ENCODE data around the gene MPC1. TPM values are rescaled to one million over a fixed set of nuclear protein-coding genes. Genes with fewer than 3 reads are reported as not detected.
"Not testable (repeated sequence)": the region's sequence is repeated elsewhere in the genome, so short reads cannot be mapped to it uniquely, and the experiment has no call there.

Gene MPC1
- total and polyA plus RNA-seq, 4 experiments from 2014 or later, result 33.1 to 85.0 (median 46.0) TPM

- ChIA-PET CTCF (ENCODE audit: partially characterized antibody) (interaction anchor here (0.8 to 3.1 kb wide), 3 partner anchors 8 to 79 kb away, joined by 3 to 10 read pairs (median 7); no protein-coding TSS in a partner anchor), POLR2A (ENCODE audit: partially characterized antibody) (interaction anchor here (1.2 kb wide), 1 partner anchor 19 kb away, joined by 3 read pairs; no protein-coding TSS in a partner anchor)
- H3K9me3 ChIP-seq (ENCODE audit: control insufficient read depth in 1 of 2, low read length in 2 of 2); H3K4me3 Mint-ChIP-seq; H3K27ac Mint-ChIP-seq; H3K4me1 ChIP-seq (ENCODE audit: insufficient read depth, low read length); H3K36me3 Mint-ChIP-seq; H3K9me3 Mint-ChIP-seq; H3K4me1 Mint-ChIP-seq; H3K27me3 Mint-ChIP-seq; H3K36me3 ChIP-seq (ENCODE audit: insufficient read depth, low read length); H3K4me3 ChIP-seq (ENCODE audit: low read length in 2 of 2); intact Hi-C loops (cut with micrococcal nuclease); DNase-seq; H3K27me3 ChIP-seq (ENCODE audit: insufficient read depth, low read length); H3K27ac ChIP-seq (ENCODE audit: low read depth, low read length): not testable (repeated sequence)
Observed at GRCh38 chr6:166392755-166393534, 10.2 kb upstream of the MPC1 start.

GRCh38 chr6:166389119-166389518, 6.4 kb upstream of the MPC1 start:
- H3K27me3 ChIP-seq (ENCODE audit: insufficient read depth, low read length), result no peaks in the 10 kb centered on the region
- H3K4me3 ChIP-seq (ENCODE audit: low read length in 2 of 2), result no peak overlapping the region
- H3K9me3 Mint-ChIP-seq, result no peaks in the 10 kb centered on the region
- no peaks in the 10 kb centered on the region for H3K36me3 Mint-ChIP-seq
- no peak for DNase-seq
- no peaks in the 10 kb centered on the region for H3K9me3 ChIP-seq (ENCODE audit: control insufficient read depth in 1 of 2, low read length in 2 of 2)
- H3K4me1 ChIP-seq (ENCODE audit: insufficient read depth, low read length), result no peaks in the 10 kb centered on the region
- no peak overlapping the region for H3K4me3 Mint-ChIP-seq
- H3K27me3 Mint-ChIP-seq, result peaks cover 0 to 3% of the 10 kb centered on the region in 2 donors
- no peaks in the 10 kb centered on the region for H3K36me3 ChIP-seq (ENCODE audit: insufficient read depth, low read length)
- no peak overlapping the region for H3K27ac ChIP-seq (ENCODE audit: low read depth, low read length)
- H3K4me1 Mint-ChIP-seq, result peaks cover 0 to 5% (median 1%) of the 10 kb centered on the region in 4 donors
- CTCF ChIA-PET (ENCODE audit: partially characterized antibody), result interaction anchor here (1.3 to 2.1 kb wide), 4 partner anchors 8 to 99 kb away, joined by 3 to 9 read pairs (median 4); no protein-coding TSS in a partner anchor
- no peak overlapping the region for H3K27ac Mint-ChIP-seq
- POLR2A ChIA-PET (ENCODE audit: partially characterized antibody), result no interaction called here
- intact Hi-C loops (cut with micrococcal nuclease), result loop anchor here (10.0 kb wide), 1 partner anchor 214 kb away; no protein-coding TSS in a partner anchor

- Mint-ChIP-seq H3K9me3 (no peaks in the 10 kb centered on the region), H3K27ac (no peak overlapping the region), H3K27me3 (peaks cover 0 to 3% of the 10 kb centered on the region in 2 donors), H3K4me1 (peaks cover 0 to 6% (median 2%) of the 10 kb centered on the region in 4 donors), H3K4me3 (no peak overlapping the region), H3K36me3 (no peaks in the 10 kb centered on the region)
- Histone ChIP-seq H3K36me3 (ENCODE audit: insufficient read depth, low read length) (no peaks in the 10 kb centered on the region), H3K27me3 (ENCODE audit: insufficient read depth, low read length) (no peaks in the 10 kb centered on the region), H3K9me3 (ENCODE audit: control insufficient read depth in 1 of 2, low read length in 2 of 2) (no peaks in the 10 kb centered on the region), H3K4me3 (ENCODE audit: low read length in 2 of 2) (no peak overlapping the region), H3K4me1 (ENCODE audit: insufficient read depth, low read length) (no peaks in the 10 kb centered on the region), H3K27ac (ENCODE audit: low read depth, low read length) (no peak overlapping the region)
- ChIA-PET CTCF (ENCODE audit: partially characterized antibody) (interaction anchor here (0.7 to 2.1 kb wide), 5 partner anchors 10 to 100 kb away, joined by 3 to 9 read pairs (median 4); no protein-coding TSS in a partner anchor), POLR2A (ENCODE audit: partially characterized antibody) (no interaction called here)
- DNase-seq, result no peak
- intact Hi-C loops (cut with micrococcal nuclease), result loop anchor here (10.0 kb wide), 1 partner anchor 214 kb away; no protein-coding TSS in a partner anchor
Observed at GRCh38 chr6:166388290-166389004, 5.7 kb upstream of the MPC1 start.

GRCh38 chr6:166387642-166388289, 5.0 kb upstream of the MPC1 start:
- Mint-ChIP-seq H3K36me3 (no peaks in the 10 kb centered on the region), H3K9me3 (no peaks in the 10 kb centered on the region), H3K27ac (no peak overlapping the region), H3K27me3 (peaks cover 0 to 3% of the 10 kb centered on the region in 2 donors), H3K4me1 (peaks cover 0 to 6% (median 2%) of the 10 kb centered on the region in 4 donors), H3K4me3 (no peak overlapping the region)
- H3K4me1 ChIP-seq (ENCODE audit: insufficient read depth, low read length), result no peaks in the 10 kb centered on the region
- intact Hi-C loops (cut with micrococcal nuclease), result loop anchor here (10.0 kb wide), 1 partner anchor 213 kb away; no protein-coding TSS in a partner anchor
- no peak overlapping the region for H3K4me3 ChIP-seq (ENCODE audit: low read length in 2 of 2)
- H3K9me3 ChIP-seq (ENCODE audit: control insufficient read depth in 1 of 2, low read length in 2 of 2), result no peaks in the 10 kb centered on the region
- CTCF ChIA-PET (ENCODE audit: partially characterized antibody), result interaction anchor here (0.7 to 2.1 kb wide), 6 partner anchors 10 to 101 kb away, joined by 3 to 9 read pairs (median 4); no protein-coding TSS in a partner anchor
- POLR2A ChIA-PET (ENCODE audit: partially characterized antibody), result no interaction called here
- H3K36me3 ChIP-seq (ENCODE audit: insufficient read depth, low read length), result no peaks in the 10 kb centered on the region
- no peak for DNase-seq
- no peaks in the 10 kb centered on the region for H3K27me3 ChIP-seq (ENCODE audit: insufficient read depth, low read length)
- no peak overlapping the region for H3K27ac ChIP-seq (ENCODE audit: low read depth, low read length)

GRCh38 chr6:166387098-166387497, 4.4 kb upstream of the MPC1 start:
- H3K4me1 ChIP-seq (ENCODE audit: insufficient read depth, low read length); H3K4me3 ChIP-seq (ENCODE audit: low read length in 2 of 2); H3K9me3 ChIP-seq (ENCODE audit: control insufficient read depth in 1 of 2, low read length in 2 of 2); POLR2A ChIA-PET (ENCODE audit: partially characterized antibody); H3K36me3 Mint-ChIP-seq; H3K27me3 Mint-ChIP-seq; DNase-seq; H3K27me3 ChIP-seq (ENCODE audit: insufficient read depth, low read length); H3K36me3 ChIP-seq (ENCODE audit: insufficient read depth, low read length); H3K9me3 Mint-ChIP-seq; H3K27ac ChIP-seq (ENCODE audit: low read depth, low read length); H3K27ac Mint-ChIP-seq; H3K4me3 Mint-ChIP-seq; H3K4me1 Mint-ChIP-seq: not testable (repeated sequence)
- CTCF ChIA-PET (ENCODE audit: partially characterized antibody), result interaction anchor here (1.0 to 2.3 kb wide), 3 partner anchors 9 to 74 kb away, joined by 5 to 21 read pairs (median 6); no protein-coding TSS in a partner anchor
- intact Hi-C loops (cut with micrococcal nuclease), result loop anchor here (10.0 kb wide), 1 partner anchor 212 kb away; no protein-coding TSS in a partner anchor

GRCh38 chr6:166386111-166386510, 3.4 kb upstream of the MPC1 start:
- Histone ChIP-seq H3K27me3 (ENCODE audit: insufficient read depth, low read length) (no peaks in the 10 kb centered on the region), H3K36me3 (ENCODE audit: insufficient read depth, low read length) (no peaks in the 10 kb centered on the region), H3K4me3 (ENCODE audit: low read length in 2 of 2) (no peak overlapping the region), H3K4me1 (ENCODE audit: insufficient read depth, low read length) (peaks cover 5% of the 10 kb centered on the region), H3K9me3 (ENCODE audit: control insufficient read depth in 1 of 2, low read length in 2 of 2) (no peaks in the 10 kb centered on the region), H3K27ac (ENCODE audit: low read depth, low read length) (no peak overlapping the region)
- intact Hi-C loops (cut with micrococcal nuclease), result loop anchor here (10.0 kb wide), 1 partner anchor 211 kb away; no protein-coding TSS in a partner anchor
- Mint-ChIP-seq H3K9me3 (no peaks in the 10 kb centered on the region), H3K27ac (no peak overlapping the region), H3K4me3 (no peak overlapping the region), H3K4me1 (peaks cover 5 to 16% (median 7%) of the 10 kb centered on the region in 4 donors), H3K27me3 (no peaks in the 10 kb centered on the region), H3K36me3 (peaks cover 0 to 7% of the 10 kb centered on the region in 2 donors)
- ChIA-PET CTCF (ENCODE audit: partially characterized antibody) (interaction anchor here (1.3 to 2.3 kb wide), 2 partner anchors 13 to 73 kb away, joined by 5 to 21 read pairs; no protein-coding TSS in a partner anchor), POLR2A (ENCODE audit: partially characterized antibody) (no interaction called here)
- DNase-seq, result no peak

Data from CD4-positive, alpha-beta memory T cell (primary cell).